GM18505 (cell line): ENCODE measurements around the gene SNRNP40.
A peak's percentile ranks its signal among the peaks of the same experiment; 100 is the strongest.

Experiments
- ATAC-seq: cut with Tn5 transposase; IDR thresholded peaks from one replicate; pipeline ENCODE4 v1.9.1; 2021; ENCODE audit not compliant: unreplicated experiment
- POLR2A ChIP-seq: IDR thresholded peaks from 4 replicates; pipeline ENCODE4 v1.6.1; 2011; ENCODE audit warnings: borderline replicate concordance; ENCODE audit not compliant: insufficient read depth, insufficient read length; ENCODE audit errors: extremely low read depth

SNRNP40 gene

DNA sequence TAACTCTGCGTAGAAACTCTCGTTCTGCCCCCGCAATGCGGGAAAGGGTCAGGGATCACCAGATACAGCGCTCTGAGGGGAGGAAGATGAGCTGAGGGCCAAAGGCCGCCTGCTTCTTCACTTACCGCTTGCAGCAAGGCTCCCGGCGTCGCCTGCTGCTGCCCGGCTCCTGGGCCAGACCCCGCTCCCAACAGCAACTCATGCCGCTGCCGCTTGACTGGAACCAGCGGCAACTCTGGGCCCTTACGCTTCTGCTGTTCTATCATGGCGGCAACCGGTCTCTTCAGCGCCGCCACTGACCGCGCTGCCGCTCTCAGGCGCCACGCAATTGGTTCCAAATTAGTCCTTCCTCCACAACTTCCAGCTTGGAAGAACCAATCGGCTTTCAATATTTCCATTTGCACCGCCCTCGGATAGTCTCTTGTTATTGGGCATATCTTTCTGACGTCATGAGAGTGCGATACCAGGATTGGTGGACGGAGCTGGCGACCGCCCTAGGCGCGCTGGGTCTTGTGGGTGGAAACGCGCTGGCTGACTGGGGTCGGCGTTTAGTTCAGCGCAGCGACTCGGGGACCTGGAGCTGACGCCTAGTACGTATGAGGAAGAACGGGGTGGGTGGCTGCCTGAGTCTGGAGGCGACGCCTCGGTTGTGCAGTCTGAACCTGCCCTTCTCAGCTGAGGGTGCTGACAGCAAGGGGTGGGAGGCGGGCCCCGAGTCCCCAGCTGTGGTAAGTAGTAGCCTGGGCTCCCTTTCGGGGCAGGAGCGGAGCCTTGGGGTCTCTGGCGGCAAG, at the start of gene SNRNP40, which contains the start of gene ZCCHC17:
Gene SNRNP40, minus strand, starts transcription at position 303 of the 791 bp plus-strand sequence. Its CDS starts 37 bp downstream, at position 266.
Gene ZCCHC17, plus strand, starts transcription at position 547 of the 791 bp plus-strand sequence. CDS start 13,067 bp downstream, outside the sequence.
- peak; percentile 88 for ATAC-seq
- peak; percentile 95 for TF ChIP-seq POLR2A

DNA sequence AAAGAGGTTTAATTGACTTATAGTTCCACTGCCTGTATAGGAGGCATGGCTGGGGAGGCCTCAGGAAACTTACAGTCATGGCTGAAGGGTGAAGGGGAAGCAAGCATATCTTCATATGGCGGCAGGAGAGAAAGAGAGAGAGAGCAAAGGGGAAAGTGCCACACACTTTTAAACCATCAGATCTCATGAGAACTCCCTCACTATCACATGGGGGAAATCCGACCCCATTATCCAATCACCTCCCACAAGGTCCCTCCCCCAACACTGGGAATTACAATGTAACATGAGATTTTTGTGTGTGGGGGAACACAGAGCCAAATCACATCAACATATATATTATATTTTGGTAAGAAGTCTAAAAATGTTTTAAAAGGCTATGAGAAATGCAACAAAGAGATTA, 49.0 kb upstream of the SNRNP40 start:
- TF ChIP-seq POLR2A, result no peak
- no peak for ATAC-seq

DNA sequence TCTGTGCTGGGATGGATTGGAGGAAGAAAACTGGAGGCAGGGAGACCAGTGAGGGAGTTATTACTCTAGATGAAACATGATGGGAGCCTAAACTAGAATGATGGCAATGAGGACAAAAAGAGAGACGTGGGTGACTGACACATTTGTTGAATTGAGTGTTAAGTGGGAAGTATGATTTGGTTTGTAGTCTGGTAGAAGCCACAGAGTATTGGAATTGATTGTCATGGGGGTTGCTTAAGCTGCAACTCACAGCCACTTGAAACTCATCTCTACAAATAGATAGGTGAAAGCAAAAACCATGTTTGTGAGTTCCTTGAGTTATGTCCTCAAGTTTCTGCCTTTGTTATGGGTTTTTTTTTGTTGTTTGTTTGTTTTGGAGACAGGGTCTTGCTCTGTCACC, 47.9 kb upstream of the SNRNP40 start:
- ATAC-seq, result no peak
- TF ChIP-seq POLR2A, result no peak

DNA sequence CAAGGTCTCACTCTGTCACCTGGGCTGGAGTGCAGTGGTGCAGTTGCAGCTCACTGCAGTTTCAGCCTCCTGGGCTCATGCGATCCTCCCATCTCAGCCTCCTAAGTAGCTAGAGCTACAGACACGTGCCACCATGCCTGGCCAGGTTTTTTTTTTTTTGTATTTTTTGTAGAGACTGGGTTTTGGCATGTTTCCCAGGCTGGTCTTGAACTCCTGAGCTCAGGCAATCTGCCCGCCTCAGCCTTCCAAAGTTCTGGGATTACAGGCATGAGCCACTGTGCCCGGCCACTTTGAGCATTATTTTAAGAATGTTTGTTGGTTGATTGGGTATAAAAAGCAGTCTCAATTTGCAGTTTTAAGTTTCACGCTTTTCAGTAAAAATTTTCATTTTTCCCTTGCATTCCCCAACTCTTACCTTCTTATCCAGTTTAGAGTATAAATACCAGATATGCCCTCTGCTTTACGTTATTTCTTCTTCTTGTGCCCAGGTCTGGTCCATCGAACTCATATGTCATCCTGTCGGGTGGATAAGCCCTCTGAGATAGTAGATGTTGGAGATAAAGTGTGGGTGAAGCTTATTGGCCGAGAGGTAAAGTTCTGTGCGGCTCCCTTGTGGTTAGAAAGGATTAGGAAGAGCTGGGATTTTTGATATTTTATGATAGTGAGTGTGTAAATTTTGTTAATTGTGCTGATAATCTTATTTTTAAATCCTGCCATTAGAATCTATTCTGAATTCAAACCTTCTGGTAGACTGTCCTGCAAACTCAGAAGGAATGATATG, 40.3 kb upstream of the SNRNP40 start:
- no peak for ATAC-seq
- no peak for TF ChIP-seq POLR2A

DNA sequence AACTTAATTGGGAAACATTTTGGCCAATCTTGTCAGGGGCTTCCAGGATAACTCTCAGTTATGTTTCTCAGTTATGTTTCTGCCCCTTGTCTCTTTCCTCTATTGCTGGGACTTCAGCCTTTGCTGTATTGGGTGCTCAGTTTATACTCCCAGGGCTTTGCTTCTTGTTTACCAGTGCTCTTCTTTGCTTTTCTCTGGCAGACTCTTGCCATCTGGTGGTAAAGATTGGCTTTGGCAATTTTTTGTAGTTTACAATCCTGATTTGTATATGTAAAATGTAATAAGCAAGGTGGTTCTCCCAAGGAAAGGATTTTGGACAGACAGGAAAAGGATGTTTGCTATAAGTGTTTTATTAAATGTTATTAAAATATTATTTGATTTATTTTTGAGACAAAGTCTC, 38.4 kb upstream of the SNRNP40 start:
- no peak for TF ChIP-seq POLR2A
- no peak for ATAC-seq

DNA sequence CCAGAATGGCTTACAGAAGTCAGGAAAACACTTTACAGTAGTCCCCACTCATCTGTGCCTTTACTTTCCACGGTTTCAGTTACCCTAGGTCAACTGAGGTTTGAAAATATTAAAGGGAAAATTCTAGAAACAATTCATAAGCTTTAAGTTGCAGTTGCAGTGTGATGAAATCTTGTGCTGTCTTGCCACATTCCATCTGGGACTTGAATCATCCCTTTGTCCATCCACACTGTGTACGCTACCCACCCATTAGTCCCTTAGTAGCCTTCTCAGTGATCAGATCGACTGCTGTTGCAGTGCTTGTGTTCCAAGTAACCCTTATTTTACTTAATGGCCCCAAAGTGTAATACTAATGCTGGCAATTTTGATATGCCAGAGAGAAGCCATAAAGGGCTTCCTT, 30.8 kb upstream of the SNRNP40 start:
- no peak for ATAC-seq
- TF ChIP-seq POLR2A, result no peak

DNA sequence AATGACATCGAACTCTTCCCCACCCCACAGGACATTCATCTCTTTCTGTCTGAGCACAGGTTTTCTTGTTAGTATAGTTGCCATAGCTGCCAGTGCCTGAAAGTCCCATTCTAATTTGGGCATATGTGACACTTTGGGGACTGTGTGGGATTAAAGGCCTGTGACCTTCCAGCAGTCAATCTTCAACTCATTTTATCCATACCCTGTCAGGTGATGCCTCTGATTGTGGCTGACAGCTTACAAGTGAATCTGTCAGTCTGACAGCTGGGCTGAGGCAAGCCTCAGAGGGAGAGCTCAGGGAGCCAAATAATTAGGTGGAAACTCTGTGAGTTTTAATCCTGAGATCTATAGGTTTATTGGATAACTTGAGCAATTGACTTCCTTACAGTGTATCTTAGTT, 29.9 kb upstream of the SNRNP40 start:
- no peak for TF ChIP-seq POLR2A
- no peak for ATAC-seq

DNA sequence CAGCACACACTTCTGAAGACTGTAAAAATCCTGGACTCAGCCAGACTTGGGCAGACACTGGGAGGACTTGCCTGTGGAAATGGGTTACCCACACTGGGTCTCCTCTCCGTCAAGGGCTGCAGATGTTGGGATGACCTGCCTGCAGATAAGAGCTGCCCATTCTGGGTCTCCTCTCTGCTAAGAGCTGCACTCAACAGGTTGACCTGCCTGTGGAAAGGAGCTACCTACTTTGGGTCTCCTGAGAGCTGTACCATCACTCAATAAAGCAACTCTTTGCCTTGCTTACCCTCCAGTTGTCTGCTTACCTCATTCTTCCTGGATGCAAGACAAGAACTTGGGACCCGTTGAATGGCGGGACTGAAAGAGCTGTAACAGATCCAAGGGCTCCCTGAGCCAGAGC, 28.4 kb upstream of the SNRNP40 start:
- no peak for TF ChIP-seq POLR2A
- no peak for ATAC-seq

DNA sequence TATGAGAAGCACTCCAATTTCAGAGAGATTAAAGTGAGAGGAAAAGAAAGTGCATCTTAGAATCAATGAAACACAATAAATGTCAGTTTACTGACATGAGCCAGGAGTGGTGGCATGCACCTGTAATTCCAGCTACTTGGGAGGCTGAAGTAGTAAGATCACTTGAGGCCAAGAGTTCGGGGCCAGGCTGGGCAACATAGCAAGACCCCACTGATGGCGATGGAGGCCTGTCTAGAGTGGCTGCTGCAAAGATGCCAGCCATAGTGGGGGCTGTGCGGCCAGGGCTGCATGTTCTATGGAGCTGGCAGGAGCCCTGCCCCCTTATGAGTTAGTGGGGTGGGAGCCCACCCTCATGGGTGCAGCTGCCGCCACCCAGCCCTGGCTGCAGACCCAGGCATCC, 27.5 kb upstream of the SNRNP40 start:
- ATAC-seq, result no peak
- TF ChIP-seq POLR2A, result no peak

DNA sequence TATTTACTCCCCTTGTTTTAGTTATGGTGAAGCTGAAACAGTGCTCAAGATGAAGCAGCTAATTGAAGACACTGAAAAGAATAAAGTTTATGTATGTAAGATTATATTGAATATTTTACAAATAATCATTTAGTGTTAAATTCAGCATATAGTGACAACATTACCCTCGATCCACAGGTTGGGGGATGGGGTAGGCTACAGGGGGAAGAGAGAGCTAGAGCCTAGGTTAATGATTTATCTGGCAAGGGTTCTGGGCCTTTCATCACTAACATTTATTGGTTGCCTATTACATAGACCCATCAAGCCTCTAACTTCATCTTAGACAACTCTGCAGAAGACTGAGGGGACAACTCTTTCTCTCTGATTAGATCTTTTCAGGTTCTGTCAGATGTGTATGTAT, 21.6 kb upstream of the SNRNP40 start:
- TF ChIP-seq POLR2A, result no peak
- no peak for ATAC-seq

DNA sequence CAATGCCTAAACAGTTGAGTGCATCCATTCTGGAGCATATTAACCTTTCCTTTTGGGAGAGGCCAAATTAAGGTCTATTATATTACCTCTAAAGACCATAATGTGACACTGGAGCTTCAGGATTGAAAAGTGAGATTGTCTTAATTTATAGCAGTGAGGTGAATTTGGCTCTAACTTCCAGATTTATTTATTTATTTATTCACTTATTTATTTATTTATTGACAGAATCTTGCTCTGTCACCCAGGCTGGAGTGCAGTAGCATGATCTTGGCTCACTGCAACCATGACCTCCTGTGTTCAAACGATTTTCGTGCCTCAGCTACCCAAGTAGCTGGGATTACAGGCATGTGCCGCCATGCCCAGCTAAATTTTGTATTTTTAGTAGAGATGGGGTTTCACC, 19.3 kb upstream of the SNRNP40 start:
- TF ChIP-seq POLR2A, result no peak
- no peak for ATAC-seq

DNA sequence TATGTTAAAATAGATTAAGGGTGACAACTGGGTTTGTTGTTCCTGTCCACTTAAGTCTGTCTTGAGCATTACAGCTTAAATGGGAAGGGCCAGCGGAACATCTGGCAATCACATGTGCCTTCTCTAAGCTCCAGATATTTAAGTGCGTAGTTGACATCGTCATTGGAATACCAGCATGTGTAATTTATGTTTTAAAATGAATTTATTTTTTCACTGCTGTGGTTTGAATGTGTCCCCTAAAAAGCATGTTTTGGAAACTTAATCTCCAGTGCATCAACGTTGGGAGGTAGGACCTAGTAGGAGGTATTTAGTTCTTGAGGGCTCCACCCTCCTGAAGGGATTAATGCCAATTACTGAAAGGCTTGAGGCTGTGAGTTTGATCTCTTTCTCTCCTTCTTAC, 13.6 kb upstream of the SNRNP40 start:
- no peak for TF ChIP-seq POLR2A
- ATAC-seq, result no peak

DNA sequence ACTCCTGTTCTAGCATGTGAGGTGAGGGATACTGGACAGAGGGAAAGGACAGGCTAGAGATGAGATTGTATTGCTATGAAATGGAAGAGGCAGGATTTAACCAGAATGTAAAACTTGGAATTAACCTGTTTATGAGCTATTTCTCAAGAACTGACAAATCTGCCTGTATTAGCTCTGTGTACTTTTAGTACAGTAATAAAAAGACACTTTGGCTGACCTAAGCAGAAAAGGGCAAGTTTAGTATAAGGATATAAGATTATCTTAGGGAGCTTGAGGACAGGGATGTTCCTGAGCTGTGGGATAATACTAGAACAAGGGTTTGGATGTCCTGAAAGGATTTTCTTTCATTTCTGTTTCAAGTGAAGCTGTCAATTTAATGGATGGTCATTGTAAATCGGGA, 11.4 kb upstream of the SNRNP40 start:
- no peak for ATAC-seq
- TF ChIP-seq POLR2A, result no peak

DNA sequence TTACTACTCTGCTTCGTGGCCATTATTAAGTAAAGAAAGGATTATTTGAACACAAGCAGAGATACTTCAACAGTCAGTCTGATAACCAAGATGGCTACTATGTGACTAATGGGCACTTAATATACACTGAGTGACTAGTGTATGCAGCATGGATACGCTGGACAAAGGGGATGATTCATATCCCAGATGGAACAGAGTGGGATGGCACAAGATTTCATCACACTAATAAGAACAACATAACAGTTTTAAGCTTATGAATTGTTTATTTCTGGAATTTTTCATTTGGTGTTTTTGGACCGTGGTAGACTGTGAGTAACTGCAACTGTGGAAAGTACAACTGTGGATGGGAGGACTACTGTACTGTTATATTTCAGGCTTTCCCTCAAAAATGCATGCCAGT, 9.7 kb upstream of the SNRNP40 start:
- no peak for TF ChIP-seq POLR2A
- ATAC-seq, result no peak
